Activated naive CD8-positive, alpha-beta T cell treated with anti-CD3 and anti-CD28 coated beads, Interleukin-2, amount 50 U/mL, for 24 hours (primary cell): ENCODE measurements around the gene GSN.

Experiments
- ATAC-seq: fragments of 150-1000 bp; cut with Tn5 transposase; one replicate; pipeline ENCODE4 v1.10.0; 2021
- DNase-seq: peaks from one replicate; pipeline ENCODE4 v3.0.0; 2021
- H3K27ac Mint-ChIP-seq: one replicate; pipeline ENCODE4 v1.8.0; 2021; ENCODE audit warnings: mild to moderate bottlenecking, mixed read lengths
- H3K27me3 Mint-ChIP-seq: one replicate; pipeline ENCODE4 v1.8.0; 2021; ENCODE audit warnings: mixed read lengths
- H3K36me3 Mint-ChIP-seq: one replicate; pipeline ENCODE4 v1.8.0; 2021; ENCODE audit warnings: low read depth, mixed read lengths
- H3K4me1 Mint-ChIP-seq: one replicate; pipeline ENCODE4 v1.8.0; 2021; ENCODE audit warnings: mixed read lengths
- H3K4me3 Mint-ChIP-seq: one replicate; pipeline ENCODE4 v1.8.0; 2021; ENCODE audit warnings: mild to moderate bottlenecking, moderate library complexity, mixed read lengths
- H3K9me3 Mint-ChIP-seq: one replicate; pipeline ENCODE4 v1.8.0; 2021; ENCODE audit warnings: mixed read lengths

The GSN gene

DNA sequence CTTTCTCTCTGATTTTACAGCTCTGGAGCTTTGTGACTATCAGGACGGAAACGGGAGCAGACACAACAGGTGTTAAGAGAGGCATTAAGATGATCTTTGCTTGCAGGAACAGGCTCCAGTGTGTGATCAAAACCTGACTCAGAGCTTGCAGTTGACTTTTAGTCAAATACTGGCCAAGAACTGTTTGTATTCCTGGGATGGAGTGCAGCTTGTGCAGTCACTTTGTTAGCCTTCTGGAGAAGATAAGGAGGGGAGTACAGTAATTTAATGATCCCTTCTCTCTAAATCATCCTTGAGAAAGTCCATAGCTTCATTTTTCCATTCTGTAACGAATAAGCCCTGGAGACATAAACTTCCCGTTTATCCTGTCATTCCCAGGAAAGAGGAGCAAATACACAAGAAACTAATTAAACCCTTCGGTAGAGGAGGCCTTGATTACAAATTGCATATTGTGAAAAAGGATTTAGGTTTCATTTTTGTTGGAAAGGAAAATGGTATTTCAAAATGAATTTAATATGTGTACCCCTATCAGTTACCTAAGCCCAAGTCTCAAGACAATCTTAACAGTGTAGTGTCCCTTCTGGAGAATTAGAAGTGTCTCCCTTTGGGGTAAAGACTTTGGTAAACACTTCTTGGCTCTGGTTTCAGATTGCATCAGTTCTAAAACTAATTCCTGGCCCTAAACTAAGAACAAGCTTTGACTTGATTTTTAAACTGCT is 105.2 kb downstream of the GSN start:
- DNase-seq: no peak
- Mint-ChIP-seq H3K36me3 (peaks cover 6% of the 10 kb centered on the region), H3K4me1 (peaks cover 37% of the 10 kb centered on the region), H3K27me3 (no peaks in the 10 kb centered on the region), H3K4me3 (no peak overlapping the region), H3K27ac (no peak overlapping the region), H3K9me3 (peaks cover 5% of the 10 kb centered on the region)
- no peak for ATAC-seq

GRCh38 chr9:121376214-121376830 is 108.4 kb downstream of the GSN start:
- Mint-ChIP-seq H3K27me3 (no peaks in the 10 kb centered on the region), H3K4me1 (peaks cover 15% of the 10 kb centered on the region), H3K4me3 (no peak overlapping the region), H3K27ac (no peak overlapping the region), H3K9me3 (no peaks in the 10 kb centered on the region), H3K36me3 (peaks cover 2% of the 10 kb centered on the region)
- ATAC-seq (no peak), DNase-seq (no peak)

- ATAC-seq (no peak), DNase-seq (no peak)
- no peaks in the 10 kb centered on the region for H3K4me1 Mint-ChIP-seq
- no peak overlapping the region for H3K27ac Mint-ChIP-seq
- peaks cover 2% of the 10 kb centered on the region for H3K36me3 Mint-ChIP-seq
- no peaks in the 10 kb centered on the region for H3K9me3 Mint-ChIP-seq
- no peaks in the 10 kb centered on the region for H3K27me3 Mint-ChIP-seq
- no peak overlapping the region for H3K4me3 Mint-ChIP-seq
These were observed 112.9 kb downstream of the GSN start for GRCh38 chr9:121380846-121381245.
